SIG-M5 (cell line): ENCODE results near the gene LIN28B.
"Not testable (repeated sequence)": the region's sequence is repeated elsewhere in the genome, so short reads cannot be mapped to it uniquely, and the experiment has no call there.

Experiments used
- DNase-seq: peaks from one replicate; lab custom pipeline; 2025; lab: John Stamatoyannopoulos, UW

LIN28B gene

GRCh38 chr6:105067329-105067728 is 110.4 kb downstream of the LIN28B start:
- no peak for DNase-seq

- DNase-seq: no peak
These were observed 111.5 kb downstream of the LIN28B start for GRCh38 chr6:105068407-105068806.

- DNase-seq: no peak
These were observed 113.0 kb downstream of the LIN28B start for GRCh38 chr6:105069821-105070445.

GRCh38 chr6:105072798-105073199 is 115.9 kb downstream of the LIN28B start:
- DNase-seq: no peak

- no peak for DNase-seq
These were observed 118.3 kb downstream of the LIN28B start for GRCh38 chr6:105075210-105075609.

GRCh38 chr6:105076418-105076817 is 119.5 kb downstream of the LIN28B start:
- not testable (repeated sequence) for DNase-seq

GRCh38 chr6:105077596-105078385 is 120.9 kb downstream of the LIN28B start:
- DNase-seq: no peak

GRCh38 chr6:105078386-105078708 is 121.4 kb downstream of the LIN28B start:
- DNase-seq: no peak

GRCh38 chr6:105080279-105080678 is 123.4 kb downstream of the LIN28B start:
- DNase-seq: no peak

GRCh38 chr6:105081662-105082061 is 124.8 kb downstream of the LIN28B start:
- DNase-seq: not testable (repeated sequence)

- no peak for DNase-seq
These were observed 130.8 kb downstream of the LIN28B start for GRCh38 chr6:105087571-105088211.

GRCh38 chr6:105091140-105091829 is 134.4 kb downstream of the LIN28B start:
- no peak for DNase-seq

- no peak for DNase-seq
These were observed 137.3 kb downstream of the LIN28B start for GRCh38 chr6:105094133-105094640.

GRCh38 chr6:105095139-105095538 is 138.2 kb downstream of the LIN28B start:
- no peak for DNase-seq

- DNase-seq: no peak
These were observed 140.4 kb downstream of the LIN28B start for GRCh38 chr6:105097288-105097687.

- DNase-seq: no peak
These were observed 142.5 kb downstream of the LIN28B start for GRCh38 chr6:105099371-105099770.

- DNase-seq: no peak
These were observed 145.3 kb downstream of the LIN28B start for GRCh38 chr6:105102186-105102585.

GRCh38 chr6:105105094-105105493 is 148.2 kb downstream of the LIN28B start:
- DNase-seq: no peak

GRCh38 chr6:105106260-105106659 is 149.4 kb downstream of the LIN28B start:
- DNase-seq: no peak

GRCh38 chr6:105107207-105107606 is 150.3 kb downstream of the LIN28B start:
- DNase-seq: no peak

- DNase-seq: no peak
These were observed 151.8 kb downstream of the LIN28B start for GRCh38 chr6:105108631-105109262.
